Embryonic facial prominence (tissue), 1 donor: ENCODE measurements around the gene SERTAD2.

Experiments used
- DNase-seq: peaks from one replicate; pipeline ENCODE4 v3.0.0-alpha.2; 2016; ENCODE audit errors: extremely low spot score

SERTAD2 gene, protein sequence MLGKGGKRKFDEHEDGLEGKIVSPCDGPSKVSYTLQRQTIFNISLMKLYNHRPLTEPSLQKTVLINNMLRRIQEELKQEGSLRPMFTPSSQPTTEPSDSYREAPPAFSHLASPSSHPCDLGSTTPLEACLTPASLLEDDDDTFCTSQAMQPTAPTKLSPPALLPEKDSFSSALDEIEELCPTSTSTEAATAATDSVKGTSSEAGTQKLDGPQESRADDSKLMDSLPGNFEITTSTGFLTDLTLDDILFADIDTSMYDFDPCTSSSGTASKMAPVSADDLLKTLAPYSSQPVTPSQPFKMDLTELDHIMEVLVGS

DNA sequence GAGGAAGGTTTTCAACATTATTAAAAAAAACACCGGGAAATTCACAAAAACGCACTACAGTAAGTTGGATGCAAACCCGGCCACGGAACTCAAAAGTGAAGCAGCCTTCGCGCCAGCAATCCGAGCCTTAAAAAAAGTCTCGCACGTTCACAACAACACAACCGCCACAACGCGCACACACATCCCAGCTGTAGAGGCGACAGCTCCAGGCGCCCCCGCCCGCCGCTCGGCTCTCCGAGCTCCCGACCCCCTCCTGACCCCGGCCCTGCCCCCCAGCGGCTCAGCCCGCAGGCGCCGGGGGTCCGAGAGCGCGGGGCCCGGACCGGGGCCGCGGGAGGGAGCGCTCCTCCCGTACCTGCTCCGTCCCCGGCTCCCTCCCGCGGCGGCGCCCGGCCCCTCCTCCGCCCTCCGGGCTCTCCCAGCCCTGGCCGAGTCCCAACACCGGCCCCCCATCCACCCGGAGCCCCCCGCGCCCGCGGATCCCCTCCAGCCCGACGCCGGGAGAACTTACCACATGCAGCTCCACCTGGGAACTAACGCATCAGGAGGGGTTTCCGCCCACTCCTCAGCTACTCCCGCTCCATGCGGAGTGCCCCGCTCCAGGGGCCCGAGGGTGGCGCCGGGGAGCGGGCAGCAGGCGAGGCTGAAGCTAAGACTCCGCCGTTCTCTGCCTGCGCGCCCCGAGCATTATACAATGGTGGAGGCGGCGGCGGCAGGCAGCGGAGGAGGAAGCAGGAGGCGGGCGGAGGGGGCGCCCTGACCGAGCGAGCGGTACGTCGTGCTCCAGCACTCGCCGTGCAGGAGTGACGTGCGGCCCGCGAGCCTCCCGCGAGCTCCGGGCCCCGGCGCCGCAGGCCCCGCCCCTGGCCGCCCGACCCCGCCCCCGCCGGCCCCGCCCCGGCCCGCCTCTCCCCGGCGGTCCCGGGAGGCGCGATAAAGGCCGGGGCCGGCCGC lies at the start of gene SERTAD2:
Gene SERTAD2, minus strand, starts transcription at position 805 of the 954 bp plus-strand sequence. CDS start 17,042 bp downstream, outside the sequence.
- peak; percentile 78 for DNase-seq

DNA sequence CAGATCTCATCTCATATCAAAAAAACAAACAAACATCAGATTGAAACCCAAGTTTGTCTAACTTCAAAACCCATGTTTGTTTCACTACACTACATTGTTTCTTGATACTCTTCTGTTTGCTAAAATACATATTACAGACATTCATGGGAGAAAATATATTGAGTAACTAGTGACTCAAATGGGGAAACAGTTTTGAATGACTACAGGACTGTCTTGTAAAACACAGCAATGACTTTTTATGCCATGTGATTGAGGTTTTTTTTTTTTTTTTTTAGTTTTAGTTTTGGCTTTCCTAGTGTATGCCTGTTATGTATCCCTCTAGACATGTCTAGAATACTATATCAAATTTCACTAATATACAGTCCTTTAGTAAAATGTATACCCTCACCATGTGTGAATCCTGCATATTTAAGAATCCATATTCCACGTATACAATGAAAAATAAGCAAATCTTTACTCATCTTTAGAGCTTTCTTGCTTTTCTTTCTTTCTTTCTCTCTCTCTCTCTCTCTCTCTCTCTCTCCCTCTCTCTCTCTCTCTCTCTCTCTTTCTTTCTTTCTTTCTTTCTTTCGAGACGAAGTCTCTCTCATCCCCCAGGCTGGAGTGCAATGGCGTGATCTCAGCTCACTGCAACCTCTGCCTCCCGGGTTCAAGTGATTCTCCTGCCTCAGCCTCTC lies 46.6 kb upstream of the SERTAD2 start:
- DNase-seq: no peak

DNA sequence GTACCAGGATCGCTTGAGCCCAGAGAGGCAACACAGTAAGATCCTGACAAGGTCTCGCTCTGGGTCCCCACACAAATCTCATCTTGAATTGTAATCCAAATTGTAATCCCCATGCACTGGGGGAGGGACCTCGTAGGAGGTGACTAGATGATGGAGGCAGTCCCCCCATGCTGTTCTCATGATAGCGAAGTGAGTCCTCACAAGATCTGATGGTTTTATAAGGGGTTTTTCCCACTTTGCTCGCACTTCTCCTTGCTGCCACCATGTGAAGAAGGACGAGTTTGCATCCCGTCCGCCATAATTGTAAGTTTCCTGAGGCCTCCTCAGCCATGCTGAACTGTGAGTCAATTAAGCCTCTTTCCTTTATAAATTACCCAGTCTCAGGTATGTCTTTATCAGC lies 46.0 kb upstream of the SERTAD2 start:
- DNase-seq: no peak

DNA sequence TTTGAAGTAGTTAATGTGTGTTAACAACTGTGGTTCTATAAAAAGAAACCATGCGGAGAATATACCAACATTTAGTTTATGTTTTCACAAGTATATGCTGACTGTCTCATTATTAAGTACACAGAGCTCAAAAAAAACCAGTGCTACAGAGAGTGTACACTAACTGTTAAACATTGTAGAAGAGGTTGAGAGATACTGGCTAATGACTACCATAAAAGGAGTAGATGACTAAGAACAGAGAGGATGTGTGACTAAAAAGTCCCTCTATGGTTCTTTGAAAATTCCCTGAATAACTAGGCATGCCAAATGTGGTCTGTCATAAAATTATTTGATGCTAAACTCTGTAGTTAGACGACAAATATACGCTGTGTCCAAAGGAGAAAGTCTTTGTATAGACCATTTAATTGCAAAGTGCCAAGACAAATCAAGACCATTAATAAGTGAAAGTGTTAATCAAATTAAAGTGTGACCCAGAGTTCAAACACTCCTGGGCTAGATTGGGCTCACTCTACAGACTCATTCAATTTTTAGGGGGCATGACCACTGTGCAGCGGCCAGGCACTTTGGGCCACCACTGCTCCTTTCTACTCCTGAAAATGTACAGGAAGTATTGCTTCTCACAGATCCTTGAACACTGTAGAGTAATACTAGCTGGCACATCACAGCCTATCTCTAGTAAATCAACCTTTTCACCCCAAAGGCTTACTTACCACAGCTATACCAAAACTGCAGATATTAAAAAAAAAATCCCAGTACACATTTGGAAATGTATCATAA lies 45.1 kb upstream of the SERTAD2 start:
- DNase-seq: no peak

DNA sequence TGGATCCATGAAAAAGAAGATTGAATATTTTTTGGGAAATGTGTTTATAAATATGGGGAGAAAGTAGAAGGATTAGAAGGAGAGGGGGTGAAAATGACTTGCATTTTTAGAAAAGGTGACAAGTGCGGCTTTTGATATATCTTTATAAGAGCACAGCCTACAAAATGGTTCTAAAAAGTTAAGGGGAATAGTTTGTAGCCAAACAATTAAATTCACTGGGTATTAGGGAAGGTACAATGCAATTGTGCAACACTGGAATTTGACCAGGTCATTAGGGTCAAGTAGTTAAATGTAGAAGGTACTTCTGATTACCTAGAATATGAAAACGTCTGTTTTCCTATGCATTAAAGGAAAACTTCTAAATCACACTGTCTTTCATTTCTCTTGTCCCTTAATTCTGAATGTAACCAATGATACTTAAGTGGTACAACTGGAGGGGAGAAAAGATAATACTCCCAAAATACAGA lies 44.5 kb upstream of the SERTAD2 start:
- no peak for DNase-seq

DNA sequence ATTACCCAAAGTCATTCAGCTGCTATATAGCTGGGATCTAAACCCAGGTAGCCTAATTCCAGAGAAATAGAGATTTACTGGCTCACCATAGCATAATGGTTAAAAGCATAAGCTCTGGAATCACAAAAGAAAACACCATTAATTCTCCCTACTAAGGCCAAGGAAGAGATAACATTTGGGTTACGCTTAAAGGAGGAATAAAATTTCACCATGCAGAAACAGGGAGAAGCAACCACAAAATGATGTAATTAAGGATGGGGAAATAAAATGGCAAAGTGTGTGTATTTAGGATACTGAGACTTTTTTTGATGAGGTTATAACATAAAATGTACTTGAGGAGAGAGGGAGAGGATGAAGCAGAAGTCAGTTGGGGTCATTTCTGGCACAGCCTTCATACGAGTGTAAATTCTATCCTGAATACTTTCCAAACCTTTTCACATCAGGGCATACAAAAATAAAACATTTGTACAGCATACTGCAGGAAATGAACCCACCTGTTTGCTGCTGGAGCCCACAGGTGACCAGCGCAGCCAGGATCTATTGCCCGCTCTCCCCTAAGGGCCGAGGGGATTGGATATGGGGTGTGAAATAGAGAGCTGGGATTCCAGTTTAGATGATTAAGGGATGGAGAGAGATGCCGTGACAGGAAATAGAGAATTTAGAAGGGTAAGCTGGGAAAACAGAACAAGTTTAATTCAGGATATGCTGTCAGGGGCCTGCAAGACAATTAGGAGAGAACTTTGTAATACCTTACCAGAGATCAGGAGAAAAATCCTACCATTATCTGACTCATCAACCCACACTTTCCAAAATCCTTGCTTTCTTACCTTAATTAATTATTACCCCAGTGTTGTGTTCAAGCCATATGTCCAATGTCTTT lies 43.8 kb upstream of the SERTAD2 start:
- no peak for DNase-seq

DNA sequence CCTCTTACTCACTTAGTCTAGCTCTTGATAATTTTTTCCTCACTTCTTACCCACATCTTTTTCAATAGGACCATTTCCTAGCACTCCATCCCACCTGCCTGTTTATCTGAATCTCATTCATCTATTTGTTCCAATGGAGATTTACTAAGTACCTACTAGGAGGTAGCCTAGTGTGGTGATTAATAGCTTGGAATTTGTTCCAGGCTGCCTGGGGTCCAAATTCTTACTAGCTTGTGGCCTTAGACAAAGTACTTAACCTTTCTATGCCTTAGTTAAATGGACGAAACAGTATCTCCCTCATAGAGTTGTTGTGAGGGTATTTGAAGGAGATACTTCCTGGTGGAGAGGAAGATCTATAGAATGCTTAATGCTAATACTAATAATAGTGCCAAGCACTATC lies 42.9 kb upstream of the SERTAD2 start:
- DNase-seq: no peak

DNA sequence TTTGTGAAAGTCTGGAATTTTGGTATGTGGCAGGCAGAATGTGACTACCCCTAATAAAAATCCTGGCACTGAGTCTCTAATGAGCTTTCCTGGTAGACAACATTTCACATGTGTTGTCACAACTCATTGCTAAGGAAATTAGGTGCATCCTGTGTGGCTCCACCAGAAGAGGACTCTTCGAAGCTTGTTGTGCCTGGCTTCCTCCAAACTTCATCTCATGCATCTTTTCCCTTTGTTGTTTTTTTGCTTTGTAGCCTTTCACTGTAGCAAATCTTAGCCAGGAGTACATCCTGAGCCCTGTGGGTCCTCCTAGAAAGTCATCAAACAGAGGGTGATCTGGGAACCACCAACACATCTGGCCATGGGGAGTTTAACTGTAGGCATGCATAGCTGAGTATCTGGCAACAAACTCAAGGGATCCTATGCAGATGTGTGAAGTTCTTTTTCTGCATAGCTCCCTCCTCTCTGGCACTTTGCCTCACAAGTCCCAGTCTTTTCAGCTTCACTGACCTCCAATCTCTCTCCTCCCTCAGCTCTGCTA lies 42.1 kb upstream of the SERTAD2 start:
- DNase-seq: no peak

DNA sequence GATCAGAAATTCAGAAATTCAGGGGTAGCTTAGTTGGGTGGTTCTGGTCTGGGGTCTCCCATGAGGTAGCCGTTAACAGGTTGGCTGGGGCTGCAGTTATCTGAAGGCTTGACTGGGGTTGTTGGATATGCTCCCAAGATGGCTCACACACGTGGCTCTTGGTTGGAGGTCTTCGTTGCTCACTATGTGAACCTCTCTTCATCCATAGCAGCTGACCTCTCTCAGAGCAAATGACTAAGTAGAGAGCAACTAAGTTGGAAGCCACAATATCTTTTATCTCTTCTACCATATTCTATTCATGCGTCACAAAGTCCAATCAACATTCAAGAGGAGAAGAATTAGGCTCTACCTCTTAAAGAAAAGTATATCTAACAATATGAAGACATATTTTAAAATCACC lies 38.7 kb upstream of the SERTAD2 start:
- DNase-seq: no peak

DNA sequence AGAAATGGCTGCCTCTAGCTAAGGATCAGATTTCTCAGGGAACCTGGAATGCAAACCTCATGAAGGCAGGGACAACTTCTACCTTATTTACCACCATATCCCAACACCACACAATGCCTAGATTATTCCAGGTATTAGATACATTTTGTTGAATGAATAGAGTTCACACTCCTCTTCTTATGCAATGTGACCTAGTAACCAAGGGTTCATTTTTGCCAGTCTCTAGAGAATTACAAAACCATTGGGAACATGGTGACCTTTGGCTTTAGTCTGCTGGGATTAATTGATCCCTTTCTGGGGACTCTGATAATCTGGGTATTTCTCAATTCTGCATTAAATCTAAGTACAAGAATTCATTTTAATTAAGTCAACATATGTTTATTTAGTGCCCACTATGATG lies 35.2 kb upstream of the SERTAD2 start:
- no peak for DNase-seq

DNA sequence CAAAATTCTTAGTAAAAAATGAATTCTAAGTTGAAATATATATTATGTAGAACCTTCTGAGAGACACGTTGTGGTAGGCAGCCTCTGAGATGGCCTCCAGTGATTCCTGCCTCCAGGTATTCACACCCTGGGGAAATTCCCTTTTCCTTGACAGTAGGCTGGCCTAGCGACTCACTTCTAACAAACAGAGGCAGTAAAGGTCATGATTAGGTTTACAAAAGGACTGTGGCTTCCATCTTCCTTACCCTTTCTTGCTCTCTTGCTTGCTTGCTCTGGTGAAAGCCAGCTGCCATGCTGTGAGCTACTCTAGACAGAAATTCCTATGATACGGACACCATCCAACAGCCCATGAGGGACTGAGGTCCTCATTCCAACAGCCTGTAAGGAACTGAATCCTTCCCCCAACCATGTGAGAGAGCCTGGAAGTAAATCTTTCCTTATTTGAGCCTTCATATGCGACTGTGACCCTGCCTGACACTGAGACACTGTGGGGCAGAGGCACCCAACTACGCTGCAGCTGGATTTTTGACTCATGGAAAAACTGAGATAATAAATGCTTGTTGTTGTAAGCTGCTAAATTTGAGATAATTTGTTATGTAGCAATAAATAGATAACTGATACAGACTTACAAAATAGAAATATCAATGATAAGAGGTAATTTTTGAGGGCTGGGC lies 32.7 kb upstream of the SERTAD2 start:
- DNase-seq: no peak

DNA sequence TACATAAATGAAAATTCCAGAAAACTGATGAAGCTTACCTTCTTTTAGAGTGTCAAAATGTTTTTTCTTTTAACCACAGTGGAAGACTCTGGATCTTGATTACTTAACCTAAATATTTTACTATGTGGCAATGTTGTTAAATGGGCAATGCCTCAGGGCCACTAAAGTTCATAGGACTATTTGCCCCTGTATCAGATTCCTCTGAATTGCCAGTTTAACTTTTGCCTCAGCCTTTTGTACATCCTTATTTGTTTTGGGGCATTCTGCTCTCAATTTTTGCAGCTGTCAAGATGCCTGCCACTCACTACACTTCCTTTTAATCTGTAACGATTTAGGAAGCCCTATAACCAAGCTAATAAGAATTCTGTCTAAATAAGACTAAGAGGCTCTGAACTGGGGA lies 31.7 kb upstream of the SERTAD2 start:
- DNase-seq: no peak

DNA sequence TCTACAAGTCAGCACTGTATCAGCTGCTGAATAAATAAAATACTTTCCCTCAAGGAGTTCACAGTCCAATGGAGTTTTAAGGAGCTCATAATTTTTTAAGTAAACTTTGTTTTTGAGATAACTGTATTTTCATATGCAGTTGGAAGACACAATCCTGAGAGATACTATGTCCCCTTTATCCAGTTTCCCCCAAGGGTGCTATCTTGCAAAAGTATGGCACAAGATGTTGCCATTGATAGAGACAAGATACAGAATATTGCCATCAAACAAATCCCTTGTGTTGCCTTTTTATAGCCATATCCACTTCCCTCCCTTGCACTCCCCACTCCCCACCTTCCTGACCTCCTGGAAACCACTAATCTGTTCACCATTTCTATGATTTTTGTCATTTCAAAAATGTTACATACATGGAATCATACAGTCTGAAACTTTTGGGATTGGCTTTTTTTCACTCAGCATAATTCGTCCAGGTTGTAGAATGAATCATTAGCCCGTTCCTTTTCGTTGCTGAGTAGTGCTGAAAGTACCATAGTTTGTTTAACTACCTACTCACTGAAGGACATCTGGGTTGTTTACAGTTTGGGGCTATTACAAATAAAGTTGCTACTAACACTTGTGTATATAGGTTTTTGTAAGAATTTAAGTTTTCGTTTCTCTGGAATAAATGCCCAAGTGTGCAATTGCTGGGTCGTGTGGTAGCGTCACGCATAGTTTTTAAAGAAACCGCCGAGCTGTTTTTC lies 30.2 kb upstream of the SERTAD2 start:
- no peak for DNase-seq

DNA sequence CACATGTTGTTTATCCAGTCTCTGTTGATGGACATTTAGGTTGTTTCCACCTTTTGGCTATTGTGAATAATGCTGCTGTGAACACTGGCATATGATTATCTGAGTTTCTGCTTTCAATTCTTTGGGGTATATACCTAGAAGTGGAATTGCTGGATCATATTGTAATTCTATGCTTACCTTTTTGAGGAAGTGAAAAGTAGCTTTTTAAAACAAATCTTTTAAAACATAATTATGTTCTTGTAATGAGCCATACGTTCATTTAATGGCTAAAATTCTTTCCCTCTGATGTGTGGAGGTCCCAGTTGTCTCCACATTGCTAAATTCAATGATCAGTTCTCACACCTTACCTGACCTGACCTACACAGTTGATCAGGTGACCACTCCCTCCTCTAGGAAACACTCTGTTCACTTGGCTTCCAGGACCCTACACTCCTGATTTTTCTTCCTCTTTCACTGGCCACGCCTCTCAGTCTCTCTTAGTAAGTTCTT lies 27.8 kb upstream of the SERTAD2 start:
- DNase-seq: no peak

DNA sequence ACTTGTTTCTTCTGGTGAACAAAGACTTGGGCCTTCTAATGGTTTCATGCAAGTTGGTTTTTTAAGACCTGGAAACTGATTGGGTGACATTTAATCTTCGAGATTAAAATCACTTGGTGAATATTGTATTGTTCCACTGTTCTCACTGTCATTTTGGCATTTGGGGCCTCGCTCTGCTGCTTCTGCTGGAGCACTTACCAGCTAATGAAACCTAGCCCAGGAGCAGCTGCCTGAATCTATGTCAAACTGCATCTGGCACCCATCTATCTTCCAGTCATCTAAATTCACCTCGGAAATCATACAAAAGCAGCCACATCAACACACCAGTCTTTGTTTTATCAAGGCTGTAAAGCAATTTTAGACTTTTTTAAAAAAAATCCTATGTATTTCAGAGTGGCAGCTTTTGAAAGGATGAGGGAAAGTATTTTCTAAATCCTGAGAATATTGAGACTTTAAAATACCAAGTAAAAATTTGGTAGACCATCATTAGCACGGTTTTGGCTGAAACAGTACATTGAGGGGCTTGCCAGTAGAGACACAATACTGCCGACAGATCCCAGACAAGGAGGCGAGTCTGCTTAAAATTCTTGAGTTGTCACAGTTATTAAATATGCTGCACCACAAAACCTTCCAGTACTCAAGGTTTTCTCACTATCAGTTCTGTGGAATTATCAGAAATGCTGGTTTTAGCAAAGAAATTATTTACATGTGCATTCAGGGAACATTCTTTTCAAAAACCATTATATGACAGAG lies 26.1 kb upstream of the SERTAD2 start:
- DNase-seq: no peak

DNA sequence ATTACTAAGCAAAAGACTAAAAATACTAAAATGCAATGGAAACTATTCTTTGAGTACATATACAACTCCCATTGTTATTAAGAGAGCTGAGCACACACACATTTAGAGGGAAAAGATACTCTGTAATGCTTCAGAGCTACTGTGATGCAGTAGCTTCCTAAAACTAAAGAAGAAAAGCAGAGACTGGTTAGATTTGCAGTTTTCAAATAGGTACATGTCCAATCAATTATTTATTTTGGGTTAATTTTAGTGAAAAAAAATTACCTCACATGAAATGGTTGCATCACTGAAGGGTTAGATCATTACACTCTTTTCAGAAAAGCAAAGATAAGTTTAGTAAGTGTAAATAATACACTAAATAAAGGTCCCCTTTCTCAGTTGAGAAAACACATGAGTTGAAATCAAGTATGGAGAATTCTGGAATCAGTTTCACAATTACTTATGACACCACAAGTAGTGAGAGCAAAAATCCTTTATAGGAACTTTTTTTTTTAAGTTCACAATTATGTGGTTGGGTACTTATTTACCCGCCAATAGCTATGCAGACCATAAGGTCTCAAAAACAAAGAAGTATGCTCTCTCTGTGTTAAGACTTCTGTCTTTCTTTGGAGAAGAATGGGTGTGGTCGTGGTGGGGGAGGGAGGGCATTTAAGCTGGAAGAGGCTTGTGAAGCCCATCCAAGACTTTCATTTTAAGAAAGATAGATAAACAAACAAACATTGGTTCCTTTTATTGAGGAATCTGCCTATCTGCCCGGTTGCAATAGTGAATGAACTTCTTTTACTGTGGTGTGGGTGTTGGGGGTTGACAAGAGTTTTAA lies 25.3 kb upstream of the SERTAD2 start:
- DNase-seq: no peak

DNA sequence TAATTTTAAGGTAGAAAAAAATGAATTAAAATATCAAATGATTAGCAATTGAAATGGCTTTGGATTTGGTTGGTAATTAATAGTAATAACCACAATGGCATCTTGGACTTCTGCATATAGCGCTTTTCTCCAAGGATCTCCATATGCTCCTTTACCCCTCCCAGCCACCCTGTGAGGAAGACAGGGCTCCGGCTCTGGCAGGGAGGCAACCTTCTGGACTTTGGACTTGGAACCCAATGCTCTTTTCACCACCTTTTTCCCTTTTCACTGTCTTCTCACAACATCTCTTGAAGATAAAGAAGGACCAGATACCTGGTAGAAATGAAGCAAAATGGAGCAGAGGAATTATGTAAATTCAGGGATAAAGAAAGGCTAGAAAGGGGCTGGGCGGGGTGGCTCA lies 23.8 kb upstream of the SERTAD2 start:
- no peak for DNase-seq
